HCT116 (cell line): ENCODE measurements around the gene SLC4A7. TPM values are rescaled to one million over a fixed set of nuclear protein-coding genes. Genes with fewer than 3 reads are reported as not detected.

Experiments used
- ATAC-seq: fragments of 200-7000 bp; cut with Tn5 transposase; 2 replicates; pipeline ENCODE4 v1.9.1; 2020; ENCODE audit warnings: mild to moderate bottlenecking, moderate library complexity
- BruUV-seq: library from RNA; stranded (reverse); fragments of 400-500 nt; replicated peaks from 2 replicates; lab custom pipeline; 2021; lab: Mats Ljungman, UMichigan
- CTCF ChIA-PET: fragments of 300-600 bp; sonication (Branson Sonifier 250); formaldehyde crosslinking; loops from one replicate; lab custom pipeline; 2021; ENCODE audit warnings: antibody characterized with exemption; lab: Charles Lee
- POLR2A ChIA-PET: fragments of 300-600, 350-600 bp; sonication (Branson Sonifier 250); formaldehyde crosslinking; loops from one replicate; lab custom pipeline; 2021; ENCODE audit warnings: antibody characterized with exemption; lab: Charles Lee
- RAD21 ChIA-PET, 2 experiments: fragments of 300-600 bp; sonication (Branson Sonifier 250); formaldehyde crosslinking; loops; one replicate each; lab custom pipeline; 2023; ENCODE audit warnings: low total read pairs in 2 of 2; ENCODE audit not compliant: uncharacterized antibody in 2 of 2, unreplicated experiment in 2 of 2, low non-redundant PET in 1 of 2; lab: Charles Lee
- DNase-seq: peaks from one replicate; pipeline ENCODE4 v3.0.0-alpha.2; 2010; ENCODE audit warnings: low read depth, low spot score
- H2AFZ ChIP-seq: fragments of 200-600 bp; shearing (Covaris generic), sonication (generic); 2 replicates; pipeline ENCODE4 v1.6.1; 2017; ENCODE audit warnings: low read depth, mixed run types, mixed read lengths, antibody characterized with exemption, low read length; ENCODE audit not compliant: poor library complexity, severe bottlenecking
- H3K27ac ChIP-seq: 2 replicates; pipeline ENCODE4 v1.5.1; 2012; ENCODE audit warnings: low read depth, low read length
- H3K27me3 ChIP-seq: fragments of 200-600 bp; sonication (generic); 2 replicates; pipeline ENCODE4 v1.6.1; 2016; ENCODE audit warnings: mixed run types, low read length, mixed read lengths; ENCODE audit not compliant: insufficient read depth
- H3K36me3 ChIP-seq, 2 experiments: fragments of 200-500 bp in 1 of 2; fragments of 200-600 bp in 1 of 2; sonication (Bioruptor generic) in 1 of 2; sonication (generic) in 1 of 2; 2 replicates each; pipeline versions ENCODE4 v1.5.1 to v1.6.1; 2014 to 2016; ENCODE audit warnings: low read length in 2 of 2, inconsistent platforms in 1 of 2, mixed read lengths in 1 of 2, mixed run types in 1 of 2; ENCODE audit not compliant: insufficient read depth in 2 of 2, control insufficient read depth in 1 of 2
- H3K4me1 ChIP-seq, 2 experiments: fragments of 200-600 bp in 1 of 2; sonication (generic) in 1 of 2; 2 replicates each; pipeline versions ENCODE4 v1.5.1 to v1.6.1; 2012 to 2017; ENCODE audit warnings: low read length in 2 of 2, inconsistent platforms in 1 of 2, mild to moderate bottlenecking in 1 of 2, mixed read lengths in 1 of 2, mixed run types in 1 of 2, moderate library complexity in 1 of 2; ENCODE audit not compliant: insufficient read depth in 2 of 2, control insufficient read depth in 1 of 2
- H3K4me2 ChIP-seq: fragments of 200-600 bp; sonication (generic); 2 replicates; pipeline ENCODE4 v1.6.1; 2017; ENCODE audit warnings: mixed run types, low read length, mixed read lengths
- H3K4me3 ChIP-seq, 2 experiments: fragments of 200-600 bp in 1 of 2; sonication (generic) in 1 of 2; replicated peaks in 1 of 2; 2 replicates each; pipeline ENCODE4 v1.5.1; 2011 to 2016; ENCODE audit warnings: low read length in 2 of 2, control low read depth in 1 of 2, low read depth in 1 of 2, mild to moderate bottlenecking in 1 of 2, mixed read lengths in 1 of 2, mixed run types in 1 of 2
- H3K79me2 ChIP-seq: fragments of 200-600 bp; sonication (generic); 2 replicates; pipeline ENCODE4 v1.6.1; 2017; ENCODE audit warnings: mild to moderate bottlenecking, mixed run types, low read length, moderate library complexity, mixed read lengths; ENCODE audit not compliant: insufficient read depth
- H3K9ac ChIP-seq: fragments of 200-600 bp; sonication (generic); 2 replicates; pipeline ENCODE4 v1.6.1; 2016; ENCODE audit warnings: low read length, mixed read lengths
- H3K9me2 ChIP-seq: fragments of 200-600 bp; sonication (generic), shearing (Covaris generic); 2 replicates; pipeline ENCODE4 v1.6.1; 2017; ENCODE audit warnings: mixed run types, mild to moderate bottlenecking, moderate library complexity; ENCODE audit not compliant: insufficient read depth
- H3K9me3 ChIP-seq, 2 experiments: fragments of 200-500 bp in 1 of 2; fragments of 200-600 bp in 1 of 2; sonication (Bioruptor generic) in 1 of 2; sonication (generic) in 1 of 2; 2 replicates each; pipeline ENCODE4 v1.6.1; 2014 to 2017; ENCODE audit warnings: low read length in 2 of 2, mixed read lengths in 2 of 2, inconsistent platforms in 1 of 2, low read depth in 1 of 2, mild to moderate bottlenecking in 1 of 2, mixed run types in 1 of 2, moderate library complexity in 1 of 2; ENCODE audit not compliant: control insufficient read depth in 1 of 2, insufficient read depth in 1 of 2
- H4K20me1 ChIP-seq: fragments of 200-600 bp; sonication (generic), shearing (Covaris generic); 2 replicates; pipeline ENCODE4 v1.6.1; 2017; ENCODE audit warnings: mixed run types, mild to moderate bottlenecking, moderate library complexity; ENCODE audit not compliant: insufficient read depth
- ATF3 ChIP-seq: IDR thresholded peaks from 2 replicates; pipeline ENCODE4 v1.6.1; 2012
- CTCF ChIP-seq, 3 experiments: fragments of 200-600 bp in 1 of 3; sonication (generic) in 1 of 3; IDR thresholded peaks in 2 of 3; conservative IDR thresholded peaks in 1 of 3; 2 replicates each; pipeline ENCODE4 v1.5.1; 2012 to 2017; ENCODE audit warnings: low read depth in 2 of 3, low read length in 2 of 3, antibody characterized with exemption in 1 of 3, borderline replicate concordance in 1 of 3, control low read depth in 1 of 3, mild to moderate bottlenecking in 1 of 3, mixed read lengths in 1 of 3, mixed run types in 1 of 3, moderate library complexity in 1 of 3; ENCODE audit not compliant: insufficient read depth in 1 of 3
- EZH2 ChIP-seq: fragments of 200-600 bp; sonication (generic); IDR thresholded peaks from 2 replicates; pipeline ENCODE4 v1.6.1; 2017; ENCODE audit warnings: antibody characterized with exemption, mixed run types
- JUND ChIP-seq: IDR thresholded peaks from 2 replicates; pipeline ENCODE4 v1.6.1; 2012
- RAD21 ChIP-seq: IDR thresholded peaks from 2 replicates; pipeline ENCODE4 v1.6.1; 2012; ENCODE audit warnings: low read depth, mild to moderate bottlenecking
- REST ChIP-seq: IDR thresholded peaks from 2 replicates; pipeline ENCODE4 v1.6.1; 2012; ENCODE audit warnings: low read depth
- SP1 ChIP-seq: IDR thresholded peaks from 2 replicates; pipeline ENCODE4 v1.6.1; 2012; ENCODE audit warnings: low read depth
- intact Hi-C: fragments of 100-400 bp; cut with micrococcal nuclease; formaldehyde crosslinking; loops from 2 replicates; pipeline ENCODE4 v1.10.0; 2022
- total RNA-seq: library from RNA; stranded (reverse); gene quantifications from one replicate; pipeline ENCODE4 v1.2.1, GENCODE V29; 2021; ENCODE audit not compliant: unreplicated experiment

Gene SLC4A7
- total RNA-seq, 1 experiment from 2014 or later, result 37.6 TPM

DNA sequence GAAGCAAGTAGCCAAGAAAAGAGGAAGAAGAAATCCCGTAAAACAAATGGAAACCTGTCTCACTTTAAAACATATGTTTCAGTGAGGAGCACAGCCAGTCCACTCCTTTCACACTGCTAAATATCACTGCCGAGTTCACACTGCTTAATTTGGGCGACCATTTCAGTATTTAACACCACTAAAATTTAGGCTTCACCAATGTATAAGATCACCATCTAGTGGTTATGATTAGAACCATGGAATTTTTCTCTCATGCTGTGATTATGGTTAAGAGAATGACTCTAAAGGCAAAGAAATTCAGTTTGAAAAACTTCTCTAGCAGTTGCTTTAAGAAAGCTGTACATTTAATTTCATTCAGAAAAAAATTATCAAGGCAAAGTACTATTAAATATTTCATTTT lies 16.6 kb downstream of the SLC4A7 start:
- Histone ChIP-seq H3K27me3 (no peaks in the 10 kb centered on the region), H3K36me3 (no peaks in the 10 kb centered on the region), H3K79me2 (peaks cover 99% of the 10 kb centered on the region), H4K20me1 (no peaks in the 10 kb centered on the region), H3K9me3 (no peaks in the 10 kb centered on the region), H3K4me2 (peak overlapping the region; percentile 8; the same call in 1 of the 2 replicates), H3K9me2 (no peaks in the 10 kb centered on the region), H3K4me3 (no peak overlapping the region), H3K4me1 (peaks cover 3 to 23% of the 10 kb centered on the region in 2 experiments; a peak in 3 of 4 replicates), H3K9ac (no peak overlapping the region), H2AFZ (no peak overlapping the region), H3K27ac (no peak overlapping the region)
- intact Hi-C loops, result loop anchor here (1.0 to 2.0 kb wide), 4 partner anchors 110 to 333 kb away; no protein-coding TSS in a partner anchor
- ATAC-seq (peak; percentile 82), DNase-seq (no peak)
- POLR2A ChIA-PET, result interaction anchor here (1.5 kb wide), 1 partner anchor 16 kb away, joined by 3 read pairs; no protein-coding TSS in a partner anchor
- CTCF ChIA-PET, result interaction anchor here (1.2 kb wide), 1 partner anchor 110 kb away, joined by 6 read pairs; no protein-coding TSS in a partner anchor
- BruUV-seq, result no TSS peak
- RAD21 ChIA-PET, result no interaction called here
- peak; percentile 63 for TF ChIP-seq RAD21
- peak; percentile 38 to 70 (median 56); a peak in 3 of 6 replicates for TF ChIP-seq CTCF (IDR thresholded peaks at IDR 0.05 in 2 of 3, conservative IDR thresholded peaks at IDR 0.05 in 1 of 3; ENCODE audit: borderline replicate concordance in 1 of 3, insufficient read depth in 1 of 3, low read depth in 2 of 3, low read length in 2 of 3)
- no peak for TF ChIP-seq EZH2

- H3K4me3 ChIP-seq, result no peak overlapping the region
- no peak overlapping the region for H3K27ac ChIP-seq
- H3K9ac ChIP-seq, result no peak overlapping the region
- TF ChIP-seq SP1, result no peak
- no peak for TF ChIP-seq ATF3
- no peak for TF ChIP-seq JUND
- TF ChIP-seq REST, result no peak
- H3K36me3 ChIP-seq, result no peaks in the 10 kb centered on the region
- ATAC-seq, result no peak
- BruUV-seq, result no TSS peak
- no peak for DNase-seq
- H3K9me2 ChIP-seq, result no peaks in the 10 kb centered on the region
- H3K27me3 ChIP-seq, result no peaks in the 10 kb centered on the region
- ChIA-PET CTCF (no interaction called here), RAD21 (no interaction called here), POLR2A (no interaction called here)
- H4K20me1 ChIP-seq, result peaks cover 7% of the 10 kb centered on the region; the same call in 1 of the 2 replicates
- peaks cover 3 to 14% of the 10 kb centered on the region in 2 experiments; a peak in 3 of 4 replicates for H3K4me1 ChIP-seq
- intact Hi-C loops, result no loop called here
- H3K79me2 ChIP-seq, result peaks cover 98% of the 10 kb centered on the region
- H2AFZ ChIP-seq, result no peak overlapping the region
- no peak overlapping the region for H3K4me2 ChIP-seq
- H3K9me3 ChIP-seq, result no peaks in the 10 kb centered on the region
Measured at GRCh38 chr3:27464646-27465045, 19.5 kb downstream of the SLC4A7 start.
